ENCODE data around the gene DNHD1.

Gene DNHD1

GRCh38 chr11:6612213-6613041 lies 115.3 kb downstream of the DNHD1 start, which contains the start of gene TAF10:
Gene TAF10, minus strand, starts transcription at chr11:6612216. Its CDS starts 27 bp downstream, at chr11:6612189.
- DNase-seq (ENCODE audit: low spot score) = peak; percentile 94

DNA sequence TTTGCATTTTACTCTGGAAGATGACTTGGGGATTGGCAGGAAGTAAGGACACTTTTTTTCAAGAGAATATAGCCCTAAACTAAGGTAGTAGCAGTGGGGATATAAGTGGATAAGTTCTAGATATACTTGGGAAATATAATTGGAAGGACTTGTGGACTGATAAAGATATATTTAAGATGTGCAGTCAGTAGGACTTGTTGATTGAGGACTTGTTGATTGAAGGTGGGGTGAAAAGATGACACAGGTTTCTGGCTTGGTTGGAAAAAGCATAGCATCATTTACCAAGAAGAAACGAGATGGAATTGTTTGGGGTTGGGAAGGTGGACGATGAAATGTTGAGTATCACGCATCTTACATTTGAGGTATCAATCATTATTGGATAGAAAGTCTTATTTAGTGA lies 116.4 kb downstream of the DNHD1 start:
- DNase-seq (ENCODE audit: low spot score) = no peak

DNA sequence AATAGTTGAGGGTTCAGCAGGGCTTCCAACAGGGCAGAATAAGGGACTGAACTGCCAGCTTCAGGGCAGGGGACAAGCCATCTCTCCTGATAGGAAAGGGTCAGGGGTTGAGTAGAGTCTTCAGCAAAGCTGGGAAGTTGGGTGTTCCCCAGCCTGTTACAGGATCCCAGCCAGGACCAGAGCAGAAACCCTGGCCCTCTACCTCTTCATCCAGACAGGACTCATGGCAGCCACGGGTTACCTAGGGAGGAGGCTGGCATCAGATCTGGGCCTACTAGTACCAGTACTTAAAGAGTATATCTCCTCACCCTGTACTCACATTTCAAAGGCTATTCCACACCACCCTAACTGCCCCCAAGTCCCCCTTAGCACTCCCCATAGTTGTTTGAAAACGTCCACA lies 117.4 kb downstream of the DNHD1 start:
- no peak for DNase-seq (ENCODE audit: low spot score)

DNA sequence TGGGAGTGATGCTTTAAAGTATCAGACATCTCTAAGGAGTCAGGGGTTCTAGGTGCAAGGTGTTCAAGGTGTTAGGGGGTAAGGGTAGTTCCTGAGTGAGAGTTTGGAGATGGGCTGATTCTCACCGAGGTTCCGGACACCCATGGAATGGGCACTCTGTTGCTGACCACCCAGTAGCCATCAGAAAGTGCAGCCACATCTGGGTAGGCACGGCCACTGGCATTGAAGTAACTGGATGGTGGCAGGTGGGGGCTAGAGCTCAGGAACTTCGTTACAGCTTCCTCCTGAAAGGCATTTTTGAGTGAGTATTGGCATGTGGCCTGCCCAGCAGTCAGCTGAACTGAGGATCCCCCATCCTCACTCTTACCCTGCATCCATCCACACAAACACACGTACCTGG lies 118.0 kb downstream of the DNHD1 start:
- no peak for DNase-seq (ENCODE audit: low spot score)

GRCh38 chr11:6615882-6616585 lies 119.0 kb downstream of the DNHD1 start:
- no peak for DNase-seq (ENCODE audit: low spot score)

DNA sequence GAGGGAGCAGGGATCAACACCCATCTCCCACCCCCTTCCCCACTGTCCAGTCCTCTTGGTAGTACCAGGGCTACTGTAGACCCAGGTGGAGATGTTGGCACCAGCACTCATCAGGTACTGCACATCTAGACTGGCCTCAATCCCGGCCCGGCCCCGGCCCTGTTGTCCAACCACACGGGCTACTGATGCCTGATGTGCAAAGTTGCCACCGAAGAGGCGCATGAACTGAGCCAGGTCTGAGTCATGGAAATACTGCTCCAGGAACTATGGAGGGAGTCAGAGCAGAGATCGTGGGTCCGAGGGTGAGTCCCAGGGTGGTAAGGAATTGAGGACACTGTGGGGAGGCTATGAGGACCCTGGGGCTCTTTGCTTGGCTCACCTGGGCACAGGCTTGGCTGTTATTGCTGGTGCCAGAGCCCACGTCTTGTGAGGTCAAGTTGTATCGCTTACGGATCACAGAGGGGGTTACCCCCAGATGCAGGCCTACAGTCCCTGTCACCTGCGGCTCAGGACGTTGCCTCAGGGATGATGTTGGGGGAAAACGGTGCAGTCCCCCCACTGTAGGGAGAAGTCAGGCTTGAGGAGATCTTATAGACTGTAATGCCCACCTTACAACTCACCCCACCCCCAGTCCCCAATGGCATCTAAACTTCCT lies 119.6 kb downstream of the DNHD1 start:
- no peak for DNase-seq (ENCODE audit: low spot score)

- no peak for DNase-seq (ENCODE audit: low spot score)
Observed at GRCh38 chr11:6617315-6617781, 120.3 kb downstream of the DNHD1 start.

- DNase-seq (ENCODE audit: low spot score) = peak; percentile 76
Observed at GRCh38 chr11:6618117-6619003, 121.3 kb downstream of the DNHD1 start.

DNA sequence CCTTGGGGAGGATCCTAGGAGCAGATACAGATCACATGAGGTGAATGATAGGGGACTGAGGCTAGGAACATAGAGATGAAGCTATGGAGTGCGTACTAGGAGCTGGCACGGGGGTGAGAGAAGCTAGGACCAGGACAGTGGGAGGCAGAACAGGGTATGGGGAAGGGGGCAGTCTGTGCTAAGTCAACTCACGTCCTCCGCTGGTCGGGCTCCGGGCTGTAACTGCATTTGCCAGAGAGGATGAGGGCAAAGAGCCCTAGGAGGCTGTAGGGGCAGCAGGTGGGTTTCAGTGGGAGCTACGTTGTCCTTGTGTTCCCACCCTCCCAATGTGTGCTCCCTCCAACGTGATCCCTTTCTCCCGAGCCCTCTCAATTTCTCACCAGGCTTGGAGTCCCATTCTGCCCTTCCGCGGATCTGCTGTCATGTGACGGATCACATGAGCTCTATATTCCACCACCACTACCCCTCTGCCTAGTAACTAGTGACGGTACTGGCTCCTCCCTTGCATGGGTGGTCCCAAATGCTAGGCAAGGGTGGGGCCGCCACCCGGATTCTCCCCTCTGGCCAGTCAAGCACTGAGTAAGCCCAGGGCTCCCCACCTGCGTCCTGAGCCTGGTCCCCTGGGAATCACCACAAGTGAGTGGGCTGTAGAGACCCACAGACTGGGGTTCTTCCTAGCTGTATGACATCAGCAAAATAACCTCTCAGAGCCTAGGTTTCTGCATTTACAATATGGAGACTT lies 122.1 kb downstream of the DNHD1 start, which contains the start of gene TPP1:
TPP1 (minus strand) TSS at position 419 of the 742 bp plus-strand sequence; CDS start at position 397, 22 bp downstream.
- DNase-seq (ENCODE audit: low spot score) = peak; percentile 99

- no peak for DNase-seq (ENCODE audit: low spot score)
Observed at GRCh38 chr11:6620636-6621035, 123.6 kb downstream of the DNHD1 start.
